Jurkat, Clone E6-1 (cell line): ENCODE results near the gene AMH.

ENCODE experiments used
- DNase-seq: peaks from one replicate; pipeline ENCODE4 v3.0.0-alpha.2; 2011; ENCODE audit warnings: low read depth, low spot score
- H3K4me3 ChIP-seq: 2 replicates; pipeline ENCODE4 v1.5.1; 2011; ENCODE audit warnings: mild to moderate bottlenecking, low read length, control low read depth, moderate library complexity

The AMH gene

DNA sequence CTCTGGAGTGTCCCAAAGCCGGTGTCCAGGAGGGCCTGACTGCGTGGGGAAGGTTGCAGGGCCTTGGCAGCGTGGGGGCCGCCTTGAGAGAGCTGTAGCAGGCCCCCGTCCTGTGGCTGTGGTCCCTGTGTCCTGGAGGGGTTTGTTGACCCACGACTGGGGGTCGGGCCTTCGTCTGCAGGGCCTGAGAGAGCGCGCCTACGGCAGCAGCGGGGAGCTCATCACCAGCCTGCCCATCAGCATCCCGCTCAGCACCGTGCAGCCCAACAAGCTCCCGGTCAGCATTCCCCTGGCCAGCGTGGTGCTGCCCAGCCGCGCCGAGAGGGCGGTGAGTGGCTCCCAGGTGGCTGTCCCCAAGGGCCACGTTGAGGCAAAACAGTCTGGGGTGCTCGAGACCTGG lies 31.5 kb upstream of the AMH start:
- H3K4me3 ChIP-seq = no peak overlapping the region
- DNase-seq = no peak

DNA sequence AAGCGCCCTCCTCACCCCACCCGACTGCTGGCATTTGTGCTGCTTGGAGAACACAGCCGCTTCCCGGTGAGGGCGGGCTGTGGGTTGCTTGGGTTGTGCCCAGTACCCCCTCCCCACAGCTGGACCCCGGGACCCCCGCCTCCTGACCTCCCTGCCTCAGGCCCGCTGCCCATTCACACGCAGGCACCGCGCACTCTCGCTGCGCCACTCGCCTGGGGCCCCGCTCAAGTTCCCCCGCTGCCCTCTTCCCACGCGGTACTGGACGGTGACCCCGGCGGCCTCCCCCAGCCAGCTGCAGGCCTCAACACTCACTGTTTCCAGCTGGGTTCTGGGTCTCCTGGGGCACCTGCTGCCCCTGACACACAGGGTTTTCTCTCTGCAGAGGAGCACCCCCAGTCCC lies 29.4 kb upstream of the AMH start:
- DNase-seq = no peak
- H3K4me3 ChIP-seq = no peak overlapping the region

DNA sequence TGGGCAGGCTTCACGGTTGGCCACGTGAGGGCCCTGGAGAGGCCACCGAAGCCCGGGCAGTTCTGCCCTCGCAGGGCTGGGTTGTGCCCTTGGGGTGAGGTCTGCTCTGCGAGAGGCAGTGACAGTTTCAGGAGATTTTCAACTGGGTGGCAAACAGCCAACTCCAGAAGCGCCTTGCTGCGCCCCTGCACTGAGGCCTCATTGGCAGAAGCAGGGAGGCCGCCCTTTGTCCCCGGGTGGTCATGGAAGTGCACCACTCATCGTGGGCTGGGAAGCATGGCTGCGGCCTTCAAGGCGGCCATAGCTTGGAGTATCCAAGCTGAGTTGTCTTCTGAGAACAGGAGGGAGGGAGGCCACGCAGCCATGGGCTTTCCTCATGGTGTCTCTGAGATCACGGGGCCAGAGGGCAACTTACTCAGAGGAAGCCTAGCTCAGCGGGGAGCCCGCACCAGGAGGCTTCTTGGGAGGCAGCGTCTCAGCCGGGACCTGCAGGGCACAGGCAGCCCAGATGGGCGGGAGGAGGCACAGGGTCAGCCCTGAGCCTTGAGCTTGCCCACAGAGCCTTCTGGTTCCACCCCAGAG lies 27.8 kb upstream of the AMH start:
- no peak overlapping the region for H3K4me3 ChIP-seq
- DNase-seq = no peak

DNA sequence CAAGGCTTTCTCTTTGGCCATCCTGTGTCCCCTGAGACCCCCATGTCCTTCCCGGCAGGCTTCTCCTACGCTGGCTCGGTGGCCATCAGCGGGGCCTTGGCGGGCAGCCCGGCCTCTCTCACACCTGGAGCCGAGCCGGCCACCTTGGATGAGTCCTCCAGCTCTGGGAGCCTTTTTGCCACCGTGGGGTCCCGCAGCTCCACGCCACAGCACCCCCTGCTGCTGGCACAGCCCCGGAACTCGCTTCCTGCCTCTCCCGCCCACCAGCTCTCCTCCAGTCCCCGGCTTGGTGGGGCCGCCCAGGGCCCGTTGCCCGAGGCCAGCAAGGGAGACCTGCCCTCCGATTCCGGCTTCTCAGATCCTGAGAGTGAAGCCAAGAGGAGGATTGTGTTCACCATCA lies 27.2 kb upstream of the AMH start:
- H3K4me3 ChIP-seq = no peak overlapping the region

DNA sequence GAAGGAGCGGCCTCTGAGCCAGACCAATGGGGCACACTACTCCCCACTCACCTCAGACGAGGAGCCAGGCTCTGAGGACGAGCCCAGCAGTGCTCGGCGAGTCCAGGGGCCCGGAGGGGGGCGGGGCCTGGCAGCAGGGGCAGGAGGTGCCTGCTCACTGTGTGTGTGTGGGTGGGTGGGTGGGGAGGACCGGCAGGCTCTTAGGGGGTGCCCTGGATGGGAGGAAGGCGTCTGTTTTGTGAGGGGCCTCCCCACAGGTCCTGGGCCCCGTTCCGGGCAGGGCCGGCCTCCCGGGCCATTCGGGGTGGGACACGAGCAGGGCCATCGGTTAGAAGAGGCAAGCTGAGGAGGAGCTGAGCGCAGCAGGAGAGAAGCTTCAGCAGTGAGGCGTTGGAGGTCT lies 25.7 kb upstream of the AMH start:
- no peak for DNase-seq
- no peak overlapping the region for H3K4me3 ChIP-seq

More for the DNA sequence above, 27.2 kb upstream of the AMH start:
- DNase-seq = no peak

DNA sequence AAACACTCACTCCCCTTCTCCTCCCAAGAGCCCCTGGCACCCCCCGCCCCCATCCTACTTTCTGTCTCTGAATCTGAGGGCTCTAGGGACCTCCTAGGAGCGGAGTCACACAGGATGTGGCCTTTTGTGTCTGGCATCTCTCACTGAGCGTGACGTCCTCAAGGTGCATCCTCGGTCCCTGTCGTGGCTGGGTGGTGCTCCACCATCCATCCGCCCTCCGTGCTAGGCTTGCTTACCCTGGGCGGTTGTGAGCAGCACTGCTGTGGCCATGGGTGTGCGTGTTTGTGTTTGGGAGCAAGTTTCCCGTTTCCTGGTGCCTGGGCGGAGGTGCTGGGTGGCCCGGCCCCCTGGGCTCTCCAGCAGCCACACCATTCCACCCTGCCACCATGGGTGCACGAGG lies 25.2 kb upstream of the AMH start:
- no peak for DNase-seq
- no peak overlapping the region for H3K4me3 ChIP-seq

DNA sequence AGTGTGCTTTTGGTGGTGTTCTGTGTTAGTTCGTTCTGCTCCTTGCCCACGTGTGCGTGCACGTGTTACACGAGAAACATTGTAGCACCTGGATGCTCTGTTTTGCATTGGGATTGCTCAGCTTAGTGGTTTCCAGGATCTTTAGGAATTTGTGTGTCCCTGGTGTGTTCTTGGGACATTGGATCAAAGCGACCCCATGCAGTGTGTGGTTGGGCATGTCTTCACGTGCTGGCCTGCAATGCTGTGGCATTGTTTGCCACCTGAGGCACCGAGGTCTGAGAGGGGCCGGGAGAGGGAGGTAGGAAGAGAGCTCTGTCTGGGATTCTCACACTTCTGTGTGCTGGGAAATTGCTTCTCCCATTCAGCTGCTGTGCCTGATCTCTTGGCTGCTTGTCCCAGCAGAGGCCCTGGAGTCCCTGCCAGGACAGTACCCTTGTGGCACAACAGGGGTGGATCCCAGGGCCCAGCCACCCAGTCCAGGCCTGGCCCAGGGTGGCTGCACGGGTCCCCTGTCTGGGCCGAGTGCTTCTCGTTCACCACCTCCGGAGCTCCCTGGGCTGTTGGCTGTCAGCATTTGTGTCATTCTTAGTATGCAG lies 24.3 kb upstream of the AMH start:
- no peak overlapping the region for H3K4me3 ChIP-seq
- DNase-seq = no peak

DNA sequence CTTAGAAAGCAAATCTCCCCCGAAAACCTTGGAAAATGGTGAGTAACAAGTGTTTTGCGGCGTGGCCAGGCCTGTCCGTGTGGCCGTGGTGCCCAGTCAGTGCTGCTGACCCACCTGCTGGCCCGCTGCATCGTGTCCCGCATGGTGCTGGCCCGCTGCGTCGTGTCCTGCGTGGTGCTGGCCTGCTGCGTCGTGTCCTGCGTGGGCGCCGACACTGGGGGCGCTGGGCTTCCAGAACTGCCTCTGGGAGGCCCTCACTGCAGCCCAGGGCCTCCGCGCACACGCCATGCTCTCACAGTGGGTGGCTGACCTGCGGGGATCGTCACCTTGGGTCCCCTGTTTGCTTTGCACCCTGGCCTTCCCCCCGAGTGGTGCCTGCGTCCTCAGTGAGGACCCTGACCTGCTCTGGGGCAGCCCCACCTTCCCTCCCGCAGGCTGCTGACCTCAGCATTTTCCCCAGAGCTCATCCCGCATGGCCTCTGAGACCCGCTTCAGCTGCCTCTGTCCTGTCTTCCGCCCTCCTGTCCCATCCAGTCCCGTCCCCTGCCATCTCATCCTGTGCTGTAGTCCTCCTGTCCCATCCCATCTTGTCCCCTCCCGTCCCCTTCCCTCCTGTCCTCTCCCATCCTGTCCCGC lies 23.6 kb upstream of the AMH start:
- H3K4me3 ChIP-seq = no peak overlapping the region
- DNase-seq = no peak

DNA sequence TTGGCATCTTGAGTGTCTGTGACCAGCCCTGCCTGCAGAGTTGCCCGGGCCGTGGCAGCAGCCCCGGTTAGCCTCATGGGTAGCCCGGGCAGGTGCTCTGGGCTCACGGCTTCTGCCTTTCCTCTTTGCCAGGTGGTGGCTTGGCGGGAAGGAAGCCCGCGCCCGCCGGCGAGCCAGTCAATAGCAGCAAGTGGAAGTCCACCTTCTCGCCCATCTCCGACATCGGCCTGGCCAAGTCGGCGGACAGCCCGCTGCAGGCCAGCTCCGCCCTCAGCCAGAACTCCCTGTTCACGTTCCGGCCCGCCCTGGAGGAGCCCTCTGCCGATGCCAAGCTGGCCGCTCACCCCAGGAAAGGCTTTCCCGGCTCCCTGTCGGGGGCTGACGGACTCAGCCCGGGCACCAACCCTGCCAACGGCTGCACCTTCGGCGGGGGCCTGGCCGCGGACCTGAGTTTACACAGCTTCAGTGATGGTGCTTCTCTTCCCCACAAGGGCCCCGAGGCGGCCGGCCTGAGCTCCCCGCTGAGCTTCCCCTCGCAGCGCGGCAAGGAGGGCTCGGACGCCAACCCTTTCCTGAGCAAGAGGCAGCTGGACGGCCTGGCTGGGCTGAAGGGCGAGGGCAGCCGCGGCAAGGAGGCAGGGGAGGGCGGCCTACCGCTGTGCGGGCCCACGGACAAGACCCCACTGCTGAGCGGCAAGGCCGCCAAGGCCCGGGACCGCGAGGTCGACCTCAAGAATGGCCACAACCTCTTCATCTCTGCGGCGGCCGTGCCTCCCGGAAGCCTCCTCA lies 22.9 kb upstream of the AMH start:
- no peak overlapping the region for H3K4me3 ChIP-seq
- DNase-seq = no peak

DNA sequence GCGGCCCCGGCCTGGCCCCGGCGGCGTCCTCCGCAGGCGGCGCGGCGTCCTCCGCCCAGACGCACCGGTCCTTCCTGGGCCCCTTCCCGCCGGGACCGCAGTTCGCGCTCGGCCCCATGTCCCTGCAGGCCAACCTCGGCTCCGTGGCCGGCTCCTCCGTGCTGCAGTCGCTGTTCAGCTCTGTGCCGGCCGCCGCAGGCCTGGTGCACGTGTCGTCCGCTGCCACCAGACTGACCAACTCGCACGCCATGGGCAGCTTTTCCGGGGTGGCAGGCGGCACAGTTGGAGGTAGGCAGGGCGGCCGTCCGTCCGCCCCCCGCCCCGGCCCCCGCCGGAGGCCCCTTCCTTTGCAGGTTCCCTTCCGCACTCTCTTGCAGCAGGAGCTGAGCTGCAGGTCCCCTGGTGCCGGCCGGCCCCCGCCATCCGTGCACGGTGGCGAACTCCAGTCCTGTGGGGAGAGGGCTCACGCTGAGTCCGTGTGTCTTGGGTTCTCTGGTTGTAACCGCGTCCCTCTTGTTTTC lies 22.2 kb upstream of the AMH start:
- H3K4me3 ChIP-seq = no peak overlapping the region
- DNase-seq = no peak

DNA sequence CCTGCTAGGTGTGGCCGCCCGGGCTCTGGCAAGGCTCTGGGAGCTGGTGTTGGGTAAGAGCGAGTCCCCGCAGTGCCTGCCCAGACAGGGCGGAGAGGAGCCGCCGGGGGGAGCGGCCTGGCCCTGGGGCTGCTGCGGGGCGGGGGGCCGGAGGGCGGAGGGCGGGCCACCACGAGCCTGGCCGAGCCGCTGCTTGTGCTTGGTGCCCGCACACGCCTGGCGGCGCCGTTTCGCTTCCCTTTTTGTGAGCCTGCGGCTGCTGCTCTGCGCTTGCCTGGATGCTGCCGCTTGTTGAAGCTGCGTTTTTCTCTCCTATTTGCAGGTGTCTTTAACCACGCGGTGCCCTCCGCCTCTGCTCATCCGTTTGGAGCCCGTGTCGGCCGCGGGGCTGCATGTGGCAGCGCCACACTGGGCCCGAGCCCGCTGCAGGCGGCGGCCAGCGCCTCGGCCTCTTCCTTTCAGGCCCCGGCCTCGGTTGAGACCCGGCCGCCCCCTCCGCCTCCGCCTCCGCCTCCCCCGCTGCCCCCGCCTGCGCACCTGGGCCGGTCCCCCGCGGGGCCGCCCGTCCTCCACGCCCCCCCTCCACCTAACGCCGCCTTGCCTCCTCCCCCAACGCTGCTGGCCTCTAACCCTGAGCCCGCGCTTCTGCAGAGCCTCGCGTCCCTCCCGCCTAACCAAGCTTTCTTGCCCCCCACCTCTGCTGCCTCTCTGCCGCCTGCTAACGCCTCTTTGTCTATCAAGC lies 21.5 kb upstream of the AMH start:
- H3K4me3 ChIP-seq = no peak overlapping the region
- no peak for DNase-seq

DNA sequence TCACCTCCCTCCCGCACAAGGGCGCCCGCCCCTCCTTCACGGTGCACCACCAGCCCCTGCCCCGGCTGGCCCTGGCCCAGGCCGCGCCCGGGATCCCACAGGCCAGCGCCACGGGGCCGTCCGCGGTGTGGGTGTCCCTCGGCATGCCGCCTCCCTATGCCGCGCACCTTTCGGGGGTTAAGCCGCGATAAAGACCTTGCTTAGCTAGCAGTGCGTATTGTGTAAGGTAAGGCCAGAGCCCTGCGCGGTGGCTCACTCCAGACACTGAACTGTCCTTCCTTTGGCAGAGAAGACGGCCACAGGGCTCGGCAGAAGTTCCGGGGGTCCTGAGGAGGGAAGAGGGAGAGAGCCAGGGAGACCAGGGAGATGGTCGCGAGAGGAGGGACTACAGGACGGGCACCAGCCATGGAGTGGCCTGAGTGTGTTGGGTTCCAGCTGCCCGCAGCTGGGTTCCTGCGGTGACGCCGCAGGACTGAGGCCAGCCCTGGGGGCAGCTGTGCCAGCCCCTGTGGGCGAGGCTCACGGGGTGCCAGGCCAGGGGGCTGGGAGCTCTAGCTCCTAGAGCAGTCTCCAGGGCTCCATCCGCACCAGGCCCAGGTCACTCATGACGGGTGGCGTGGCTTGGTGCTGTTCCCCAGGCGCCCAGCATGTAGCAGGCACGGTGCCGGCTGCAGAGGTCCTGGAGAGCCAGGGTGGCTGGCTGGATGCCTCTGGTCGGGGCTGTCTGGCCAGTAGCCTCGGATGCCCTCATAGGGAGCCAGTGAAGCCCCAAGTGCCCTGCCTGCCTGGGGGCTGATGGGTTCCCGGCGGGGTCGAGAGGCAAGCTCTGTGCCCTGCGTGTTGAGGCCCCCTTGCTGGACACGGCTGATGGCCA lies 20.7 kb upstream of the AMH start:
- no peak overlapping the region for H3K4me3 ChIP-seq
- no peak for DNase-seq

DNA sequence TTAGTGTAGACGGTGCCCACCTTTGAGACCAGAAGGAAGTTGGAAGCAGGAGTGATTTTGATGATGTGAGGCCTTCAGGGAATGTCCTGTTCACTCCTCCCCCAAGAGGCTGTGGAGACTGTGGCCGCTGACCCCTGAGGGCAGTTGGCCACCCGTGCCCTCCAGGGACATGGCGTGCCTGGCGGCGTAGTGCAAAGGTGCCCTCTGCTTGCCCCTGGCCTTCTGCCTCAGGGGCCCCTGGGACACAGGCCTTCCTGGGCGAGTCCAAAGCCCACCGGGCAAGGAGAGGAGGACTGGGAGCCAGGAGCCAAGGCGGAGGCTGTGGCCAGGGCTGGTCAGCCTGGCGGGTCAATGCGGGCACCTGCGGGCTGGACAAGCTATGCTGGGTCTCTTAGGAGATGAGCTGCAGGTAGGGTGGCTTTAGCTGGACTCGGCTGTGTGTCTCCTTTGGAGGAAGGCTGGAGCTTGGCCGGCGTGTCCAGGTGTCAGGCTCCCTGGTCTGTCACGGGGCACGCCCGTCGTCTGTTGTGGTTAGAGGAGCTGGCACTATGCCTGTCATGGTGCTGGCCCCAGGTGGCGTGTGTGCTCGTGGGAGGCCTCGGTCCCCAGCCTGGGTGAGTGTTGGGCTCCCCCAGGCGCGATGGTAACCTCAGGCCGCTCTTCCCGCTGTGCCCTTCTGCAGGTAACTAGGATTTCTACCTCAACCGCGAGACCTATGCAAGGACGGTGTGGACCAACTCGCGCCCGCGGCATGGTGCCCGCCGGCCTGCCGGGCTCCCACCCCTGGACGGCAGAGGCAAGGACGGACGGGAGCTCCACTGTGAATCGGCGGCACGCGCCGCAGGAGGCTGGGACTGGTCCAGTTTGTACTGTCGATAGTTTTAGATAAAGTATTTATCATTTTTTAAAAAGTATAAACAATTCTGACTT lies 19.8 kb upstream of the AMH start:
- H3K4me3 ChIP-seq = no peak overlapping the region
- no peak for DNase-seq

DNA sequence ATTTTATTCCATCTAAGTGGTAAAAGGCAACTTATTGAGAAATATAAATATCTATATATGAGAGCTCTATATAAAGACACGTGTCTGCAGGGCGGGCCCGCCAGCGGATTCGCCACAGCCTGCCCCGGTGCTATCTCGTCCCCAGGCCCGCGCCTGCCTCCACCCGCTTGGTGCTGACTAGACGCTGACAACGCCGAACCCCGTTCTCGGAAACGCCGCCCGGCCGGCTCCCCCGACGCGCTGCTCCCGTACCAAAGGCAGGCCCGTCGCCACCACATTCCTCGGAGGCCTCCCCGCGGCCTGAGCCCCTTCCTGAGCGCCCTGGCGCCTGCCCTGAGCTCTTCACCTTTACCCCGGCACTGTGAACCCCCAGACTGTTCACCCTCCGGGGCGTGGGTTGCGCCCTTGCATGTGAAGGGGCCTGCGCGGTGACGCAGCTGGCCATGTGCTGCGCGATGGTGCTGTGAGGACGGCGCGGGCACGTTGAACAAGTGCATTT lies 19.0 kb upstream of the AMH start:
- DNase-seq = no peak
- no peak overlapping the region for H3K4me3 ChIP-seq

DNA sequence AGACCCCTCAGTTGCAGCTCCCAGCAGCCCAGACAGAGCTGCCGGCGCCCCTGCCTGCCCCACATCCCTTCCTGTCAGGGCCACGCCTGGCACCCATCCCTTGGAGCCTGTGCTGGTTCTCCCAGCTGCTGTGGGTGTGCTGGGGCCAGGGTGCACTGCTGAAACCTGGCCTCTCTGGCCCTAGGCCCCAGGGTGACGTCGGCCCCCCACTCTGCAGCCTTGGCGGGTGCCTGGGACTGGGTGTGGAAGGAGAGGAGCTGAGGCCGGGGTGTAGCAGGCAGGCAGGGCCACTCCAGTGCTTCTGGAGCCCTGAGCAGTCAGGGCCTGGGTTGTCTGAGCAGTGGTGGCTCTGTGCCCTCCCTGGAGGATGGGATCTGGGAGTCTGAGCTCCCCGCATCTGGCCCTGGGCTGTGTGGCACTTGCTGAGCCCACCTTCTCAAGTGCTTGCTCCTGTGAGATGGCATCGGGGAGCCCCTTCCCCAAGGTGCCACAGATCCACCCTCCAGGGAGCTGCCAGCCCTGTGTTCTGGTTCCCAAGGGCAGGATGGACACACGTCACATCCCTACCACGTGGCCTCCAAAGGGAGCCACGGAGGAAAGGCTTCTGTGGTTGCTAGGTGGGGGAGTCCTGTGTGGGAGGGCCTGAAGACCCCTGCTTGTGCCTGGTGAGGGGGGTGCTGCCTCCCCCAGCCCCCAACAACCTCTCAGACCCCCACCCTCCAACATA lies 18.2 kb upstream of the AMH start:
- H3K4me3 ChIP-seq = no peak overlapping the region
- DNase-seq = no peak

DNA sequence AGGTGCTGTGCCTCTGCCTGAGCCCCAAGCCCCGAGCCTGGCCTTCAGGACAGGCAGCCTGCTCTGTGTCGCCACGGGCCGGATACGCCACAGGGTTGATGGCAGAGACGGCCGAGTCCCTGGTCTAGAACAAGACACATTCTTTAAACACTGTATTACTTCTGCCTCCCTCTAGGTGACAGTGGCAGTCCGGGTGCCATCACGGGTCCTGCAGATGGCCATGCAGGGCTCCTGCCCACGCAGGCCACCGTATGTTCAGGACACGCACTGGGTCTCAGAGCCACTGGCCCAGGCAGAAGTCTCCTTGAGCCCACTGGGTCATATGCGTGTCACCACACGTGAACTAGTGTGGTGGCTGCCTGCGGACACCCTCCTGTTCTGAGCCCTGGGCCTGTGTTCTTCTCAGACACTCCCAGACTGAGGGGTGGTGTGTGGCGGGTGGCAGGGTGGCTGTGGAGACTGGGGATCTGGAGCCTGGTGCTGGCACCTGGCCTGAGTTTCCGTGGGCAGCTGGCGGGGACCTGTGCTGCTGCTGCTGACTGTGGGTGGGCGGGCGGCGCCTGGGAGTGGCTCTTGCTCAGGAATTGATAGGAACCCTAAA lies 17.4 kb upstream of the AMH start:
- no peak overlapping the region for H3K4me3 ChIP-seq
- no peak for DNase-seq
